Cardiac muscle cell (in vitro differentiated cells and primary cell): ENCODE measurements around the gene VGLL2. TPM values are rescaled to one million over a fixed set of nuclear protein-coding genes. Genes with fewer than 3 reads are reported as not detected.

ENCODE experiments used
- DNase-seq, 2 donors: peaks; one replicate each; pipeline versions ENCODE4 v3.0.0 to v3.0.0-alpha.2; 2010 to 2017; ENCODE audit warnings: low read depth in 1 of 2, low spot score in 1 of 2
- H3K27ac ChIP-seq: fragments of 200-600 bp; sonication (generic); 2 replicates; pipeline ENCODE4 v1.5.1; 2016
- H3K27me3 ChIP-seq: fragments of 200-600 bp; sonication (generic); 2 replicates; pipeline ENCODE4 v1.6.0; 2016; ENCODE audit warnings: control low read depth
- H3K36me3 ChIP-seq: fragments of 200-600 bp; sonication (generic); 2 replicates; pipeline ENCODE4 v1.5.1; 2016; ENCODE audit warnings: control low read depth
- H3K4me1 ChIP-seq: fragments of 200-600 bp; sonication (generic); 2 replicates; pipeline ENCODE4 v1.8.1; 2017; ENCODE audit warnings: low read depth, mild to moderate bottlenecking, mixed run types
- H3K4me3 ChIP-seq: fragments of 200-600 bp; sonication (generic); 2 replicates; pipeline ENCODE4 v1.5.1; 2016; ENCODE audit warnings: mild to moderate bottlenecking
- H3K9me3 ChIP-seq: fragments of 200-600 bp; sonication (generic); 2 replicates; pipeline ENCODE4 v1.5.1; 2017; ENCODE audit warnings: low read depth, mild to moderate bottlenecking, control low read depth
- polyA plus RNA-seq: library from polyadenylated mRNA; unstranded; fragments of >200 nt; fragmentation: Nextera tagmentation; extraction: Ambion mirVana; gene quantifications from 2 replicates; pipeline ENCODE4 v1.2.1, GENCODE V29; 2016
- total RNA-seq: library from RNA; depleted of rRNA; stranded (reverse); fragments of >200 nt; gene quantifications from 2 replicates; pipeline ENCODE4 v1.2.3, GENCODE V29; 2016
- TF ChIP-seq, protein P1 (sequence below): IDR thresholded peaks from 2 replicates; pipeline ENCODE4 v1.5.1; 2012; ENCODE audit warnings: low read depth, mild to moderate bottlenecking, low read length

VGLL2 gene, protein sequence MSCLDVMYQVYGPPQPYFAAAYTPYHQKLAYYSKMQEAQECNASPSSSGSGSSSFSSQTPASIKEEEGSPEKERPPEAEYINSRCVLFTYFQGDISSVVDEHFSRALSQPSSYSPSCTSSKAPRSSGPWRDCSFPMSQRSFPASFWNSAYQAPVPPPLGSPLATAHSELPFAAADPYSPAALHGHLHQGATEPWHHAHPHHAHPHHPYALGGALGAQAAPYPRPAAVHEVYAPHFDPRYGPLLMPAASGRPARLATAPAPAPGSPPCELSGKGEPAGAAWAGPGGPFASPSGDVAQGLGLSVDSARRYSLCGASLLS
- total RNA-seq (not detected in 2 replicates), polyA plus RNA-seq (not detected in 2 replicates)

DNA sequence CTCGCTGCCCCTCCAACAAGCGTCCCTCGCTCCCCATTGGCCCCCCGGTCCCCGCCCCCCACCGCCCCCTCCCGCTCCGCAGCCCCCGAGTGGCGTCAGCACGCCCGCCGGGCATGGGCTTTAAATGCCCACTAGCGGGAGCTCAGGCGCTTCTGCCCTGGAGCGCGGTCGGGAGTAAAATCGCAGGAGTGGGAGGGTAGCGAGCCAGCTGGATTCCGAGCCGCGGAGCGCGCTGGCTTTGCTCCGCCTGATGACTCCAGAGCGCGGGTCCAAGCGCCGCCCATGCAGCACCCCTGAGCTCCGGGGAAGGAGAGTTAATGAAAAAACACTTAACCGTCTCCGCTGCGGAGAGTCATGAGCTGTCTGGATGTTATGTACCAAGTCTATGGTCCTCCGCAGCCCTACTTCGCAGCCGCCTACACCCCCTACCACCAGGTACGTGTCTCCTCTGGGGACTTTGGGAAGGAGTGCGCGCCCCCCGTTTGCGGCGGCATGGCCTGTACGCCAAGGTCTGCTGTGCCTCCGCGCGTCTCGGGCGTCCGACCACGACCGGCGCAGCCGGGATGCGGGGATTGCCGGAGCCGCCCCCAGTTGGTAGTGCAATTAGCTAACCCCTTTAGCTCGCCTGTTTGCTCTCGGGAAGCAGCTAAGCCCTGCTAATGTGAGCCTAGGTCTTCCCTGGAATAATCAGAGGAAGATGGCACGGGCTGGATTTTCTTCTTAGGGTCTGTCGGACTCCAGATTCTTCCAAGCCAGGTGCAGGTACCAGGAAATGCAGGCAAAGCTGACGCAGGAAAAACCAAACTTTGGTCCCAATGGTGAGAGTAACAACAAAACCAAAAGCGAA lies at the start of gene VGLL2:
TSS of gene VGLL2 (plus strand) at position 149 of the 847 bp plus-strand sequence. CDS start at position 355, 206 bp downstream.
- H3K4me1 ChIP-seq: peaks cover 2% of the 10 kb centered on the region
- H3K27me3 ChIP-seq: peaks cover 100% of the 10 kb centered on the region
- no peaks in the 10 kb centered on the region for H3K9me3 ChIP-seq
- TF ChIP-seq, protein P1, sequence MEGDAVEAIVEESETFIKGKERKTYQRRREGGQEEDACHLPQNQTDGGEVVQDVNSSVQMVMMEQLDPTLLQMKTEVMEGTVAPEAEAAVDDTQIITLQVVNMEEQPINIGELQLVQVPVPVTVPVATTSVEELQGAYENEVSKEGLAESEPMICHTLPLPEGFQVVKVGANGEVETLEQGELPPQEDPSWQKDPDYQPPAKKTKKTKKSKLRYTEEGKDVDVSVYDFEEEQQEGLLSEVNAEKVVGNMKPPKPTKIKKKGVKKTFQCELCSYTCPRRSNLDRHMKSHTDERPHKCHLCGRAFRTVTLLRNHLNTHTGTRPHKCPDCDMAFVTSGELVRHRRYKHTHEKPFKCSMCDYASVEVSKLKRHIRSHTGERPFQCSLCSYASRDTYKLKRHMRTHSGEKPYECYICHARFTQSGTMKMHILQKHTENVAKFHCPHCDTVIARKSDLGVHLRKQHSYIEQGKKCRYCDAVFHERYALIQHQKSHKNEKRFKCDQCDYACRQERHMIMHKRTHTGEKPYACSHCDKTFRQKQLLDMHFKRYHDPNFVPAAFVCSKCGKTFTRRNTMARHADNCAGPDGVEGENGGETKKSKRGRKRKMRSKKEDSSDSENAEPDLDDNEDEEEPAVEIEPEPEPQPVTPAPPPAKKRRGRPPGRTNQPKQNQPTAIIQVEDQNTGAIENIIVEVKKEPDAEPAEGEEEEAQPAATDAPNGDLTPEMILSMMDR: peak; percentile 14
- H3K27ac ChIP-seq: no peak within 1 kb of the TSS
- peak; percentile 62 to 85 for DNase-seq
- peak within 1 kb of the TSS; percentile 45 for H3K4me3 ChIP-seq
- no peaks in the 10 kb centered on the region for H3K36me3 ChIP-seq

DNA sequence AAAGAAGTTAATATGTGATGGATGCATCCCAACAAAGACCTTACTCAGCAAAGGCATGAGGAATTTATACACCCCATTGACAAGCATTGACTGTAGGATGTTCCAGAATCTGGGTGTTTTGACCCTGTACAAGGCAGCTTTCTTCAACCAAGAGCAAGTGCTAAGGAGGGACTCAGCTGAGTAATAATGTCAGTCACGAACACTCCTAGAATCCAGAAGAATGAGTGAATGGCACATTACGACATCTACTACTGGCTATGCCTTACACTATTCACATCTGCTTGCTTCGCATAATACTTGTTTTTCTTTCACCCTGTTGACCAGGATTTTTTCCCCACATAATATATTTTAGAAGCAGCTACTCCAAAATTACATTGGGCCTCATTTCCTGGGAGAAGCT lies 42.5 kb upstream of the VGLL2 start:
- no peaks in the 10 kb centered on the region for H3K9me3 ChIP-seq
- H3K4me1 ChIP-seq: no peaks in the 10 kb centered on the region
- no peaks in the 10 kb centered on the region for H3K27me3 ChIP-seq
- H3K4me3 ChIP-seq: no peak overlapping the region
- TF ChIP-seq, protein P1: no peak
- no peak for DNase-seq
- H3K36me3 ChIP-seq: no peaks in the 10 kb centered on the region
- no peak overlapping the region for H3K27ac ChIP-seq

DNA sequence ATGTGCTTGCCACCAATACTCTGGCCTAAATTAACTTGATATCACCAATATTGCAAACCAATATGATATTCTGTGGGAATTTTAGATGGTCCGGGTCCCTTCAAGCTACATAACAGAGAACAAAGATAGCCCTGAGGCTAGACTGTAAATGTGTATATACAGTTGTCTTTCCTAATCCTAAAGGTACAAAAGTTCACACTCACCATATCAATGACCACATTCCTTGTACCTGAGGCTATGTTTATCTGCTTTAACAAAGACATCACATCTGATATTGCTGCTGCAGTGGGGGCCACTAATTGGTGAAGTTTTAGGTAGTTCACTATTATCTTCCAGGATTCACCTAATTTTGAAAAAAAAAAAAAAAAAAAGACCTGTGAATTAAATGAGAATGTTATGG lies 38.6 kb upstream of the VGLL2 start:
- Histone ChIP-seq H3K27ac (no peak overlapping the region), H3K4me3 (no peak overlapping the region), H3K36me3 (no peaks in the 10 kb centered on the region), H3K9me3 (no peaks in the 10 kb centered on the region), H3K4me1 (no peaks in the 10 kb centered on the region), H3K27me3 (no peaks in the 10 kb centered on the region)
- TF ChIP-seq, protein P1: no peak
- DNase-seq: no peak

DNA sequence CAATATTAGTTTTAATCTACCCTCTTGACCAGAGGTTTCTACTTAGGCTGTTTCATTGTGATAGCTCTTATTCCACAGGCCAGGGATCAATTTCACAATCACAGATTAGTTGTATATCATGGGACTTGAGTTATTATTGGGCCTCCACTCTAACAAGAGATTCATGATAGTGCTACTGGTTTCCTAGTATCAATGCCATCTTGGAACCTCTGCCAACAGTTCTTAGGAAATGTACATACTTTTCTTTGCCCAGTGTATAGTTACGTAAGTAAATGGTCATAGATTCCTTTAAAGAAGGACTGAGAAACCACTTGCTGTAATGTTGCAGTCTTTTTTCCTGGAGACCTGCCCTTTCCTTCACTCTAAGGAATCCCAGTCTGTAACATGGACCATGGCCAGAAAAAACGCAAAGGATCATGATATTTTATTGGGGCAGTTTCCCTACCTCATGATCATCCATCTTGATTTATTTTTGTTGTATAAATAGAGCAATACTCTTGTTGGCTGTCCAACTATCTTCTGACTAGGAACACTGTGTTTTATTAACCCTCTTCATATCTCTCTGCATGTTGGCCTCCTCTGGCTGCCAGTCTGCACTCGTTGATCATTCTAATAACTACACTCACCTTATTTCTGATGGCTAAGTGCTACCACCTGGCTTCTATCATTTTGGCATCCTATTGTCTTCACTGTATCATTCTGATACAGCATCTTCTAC lies 38.0 kb upstream of the VGLL2 start:
- Histone ChIP-seq H3K27ac (no peak overlapping the region), H3K4me1 (no peaks in the 10 kb centered on the region), H3K4me3 (no peak overlapping the region), H3K36me3 (no peaks in the 10 kb centered on the region), H3K27me3 (no peaks in the 10 kb centered on the region), H3K9me3 (no peaks in the 10 kb centered on the region)
- TF ChIP-seq, protein P1: no peak
- DNase-seq: peak in 1 of 2 donors; percentile 6

DNA sequence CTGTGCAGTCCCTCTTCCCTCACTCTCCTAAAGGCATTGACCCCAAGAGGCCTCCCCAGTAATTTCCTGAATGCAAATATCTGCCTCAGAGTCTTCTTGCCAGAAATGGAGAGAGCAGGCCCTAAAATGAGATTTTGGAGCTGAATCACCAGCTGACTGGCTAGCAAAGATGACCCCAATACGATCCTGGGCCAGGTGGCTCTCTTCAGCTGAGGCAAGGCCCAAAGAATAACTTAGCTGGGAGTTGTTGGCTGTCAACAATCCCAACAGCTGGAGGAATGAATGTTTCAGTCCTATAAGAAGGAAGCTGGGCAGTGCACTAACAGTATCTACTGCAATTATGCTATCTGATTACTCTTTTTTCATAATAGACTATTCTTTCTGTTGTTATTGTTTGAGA lies 37.2 kb upstream of the VGLL2 start:
- no peaks in the 10 kb centered on the region for H3K9me3 ChIP-seq
- H3K36me3 ChIP-seq: no peaks in the 10 kb centered on the region
- H3K27ac ChIP-seq: no peak overlapping the region
- no peaks in the 10 kb centered on the region for H3K4me1 ChIP-seq
- no peak overlapping the region for H3K4me3 ChIP-seq
- TF ChIP-seq, protein P1: no peak
- no peak for DNase-seq
- H3K27me3 ChIP-seq: no peaks in the 10 kb centered on the region
